H1 (cell line): Measurements from ENCODE around the gene PTPRCAP. TPM values are rescaled to one million over a fixed set of nuclear protein-coding genes. Genes with fewer than 3 reads are reported as not detected.
"Not testable (repeated sequence)": the region's sequence is repeated elsewhere in the genome, so short reads cannot be mapped to it uniquely, and the experiment has no call there.

Experiments used
- CTCF ChIA-PET: fragments of 300-600 bp; sonication (Branson Sonifier 250); formaldehyde crosslinking; loops from one replicate; lab custom pipeline; 2021; ENCODE audit not compliant: partially characterized antibody; lab: Charles Lee
- POLR2A ChIA-PET: fragments of 300-600 bp; sonication (Branson Sonifier 250); formaldehyde crosslinking; loops from one replicate; lab custom pipeline; 2021; ENCODE audit warnings: inconsistent platforms; ENCODE audit not compliant: partially characterized antibody; lab: Charles Lee
- DNase-seq, 2 experiments: peaks; one replicate each; pipeline versions ENCODE4 v3.0.0 to v3.0.0-alpha.2; 2010 to 2022; ENCODE audit warnings: low spot score in 2 of 2, low read depth in 1 of 2, mixed read lengths in 1 of 2
- FAIRE-seq: peaks from 2 replicates; lab custom pipeline; 2011; peaks lifted over from hg19 to GRCh38; lab: Jason Lieb, UNC
- H2AFZ ChIP-seq: 2 replicates; pipeline ENCODE4 v1.8.1; 2012; ENCODE audit warnings: low read length, inconsistent platforms
- H2AK5ac ChIP-seq: 2 replicates; pipeline ENCODE4 v1.6.1; 2013; ENCODE audit warnings: low read depth, low read length
- H2BK120ac ChIP-seq: replicated peaks from 2 replicates; pipeline ENCODE3; 2013; ENCODE audit warnings: low read depth, low read length, inconsistent platforms
- H2BK12ac ChIP-seq: 2 replicates; pipeline ENCODE4 v1.6.1; 2013; ENCODE audit warnings: low read depth, low read length
- H2BK15ac ChIP-seq: 2 replicates; pipeline ENCODE4 v1.6.1; 2013; ENCODE audit warnings: low read length
- H2BK20ac ChIP-seq: 2 replicates; pipeline ENCODE4 v1.6.1; 2013; ENCODE audit warnings: low read length
- H2BK5ac ChIP-seq: 2 replicates; pipeline ENCODE4 v1.6.1; 2013; ENCODE audit warnings: low read depth, low read length
- H3K14ac ChIP-seq: 2 replicates; pipeline ENCODE4 v1.6.1; 2013; ENCODE audit warnings: inconsistent platforms; ENCODE audit not compliant: insufficient read length
- H3K18ac ChIP-seq: 2 replicates; pipeline ENCODE4 v1.6.1; 2013; ENCODE audit warnings: low read length; ENCODE audit errors: extremely low read depth
- H3K23ac ChIP-seq: 2 replicates; pipeline ENCODE4 v1.6.1; 2013; ENCODE audit warnings: inconsistent platforms; ENCODE audit not compliant: insufficient read length
- H3K23me2 ChIP-seq: 2 replicates; pipeline ENCODE4 v1.6.1; 2013; ENCODE audit warnings: low read depth, low read length
- H3K27ac ChIP-seq: 2 replicates; pipeline ENCODE4 v1.6.1; 2011; ENCODE audit warnings: low read depth, low read length, inconsistent platforms
- H3K27me3 ChIP-seq, 4 experiments: replicated peaks in 1 of 4; 1 replicate in 1 of 4; 2 replicates in 3 of 4; pipeline versions ENCODE4 v1.6.1 to v1.8.1; 2011 to 2013; ENCODE audit warnings: low read length in 3 of 4, mild to moderate bottlenecking in 3 of 4, inconsistent platforms in 2 of 4, mixed read lengths in 2 of 4, moderate library complexity in 1 of 4; ENCODE audit not compliant: control insufficient read depth in 3 of 4, insufficient read depth in 3 of 4; ENCODE audit errors: extremely low read depth in 1 of 4
- H3K36me3 ChIP-seq, 4 experiments: 2 replicates each; pipeline versions ENCODE4 v1.6.1 to v1.8.1; 2011 to 2013; ENCODE audit warnings: mild to moderate bottlenecking in 4 of 4, low read length in 3 of 4, moderate library complexity in 2 of 4, control low read depth in 1 of 4, inconsistent platforms in 1 of 4; ENCODE audit not compliant: insufficient read depth in 4 of 4, control insufficient read depth in 2 of 4
- H3K4ac ChIP-seq: replicated peaks from 2 replicates; pipeline ENCODE3; 2013; ENCODE audit warnings: low read length, low read depth, mixed read lengths, inconsistent platforms; ENCODE audit not compliant: insufficient read length
- H3K4me1 ChIP-seq, 4 experiments: replicated peaks in 1 of 4; 1 replicate in 1 of 4; 2 replicates in 3 of 4; pipeline versions ENCODE4 v1.6.1 to v1.8.1; 2011 to 2013; ENCODE audit warnings: low read length in 3 of 4, inconsistent platforms in 2 of 4, mixed read lengths in 1 of 4; ENCODE audit not compliant: insufficient read depth in 4 of 4, control insufficient read depth in 3 of 4
- H3K4me2 ChIP-seq, 2 experiments: 2 replicates each; pipeline versions ENCODE4 v1.6.1 to v1.8.1; 2011 to 2013; ENCODE audit warnings: low read depth in 2 of 2, low read length in 2 of 2, control low read depth in 1 of 2, inconsistent platforms in 1 of 2, mild to moderate bottlenecking in 1 of 2; ENCODE audit not compliant: insufficient read depth in 1 of 2
- H3K4me3 ChIP-seq, 4 experiments: fragments of 200-600, 300-600 bp in 1 of 4; sonication (generic), shearing (Covaris generic), sonication (Bioruptor Twin) in 1 of 4; 2 replicates each; pipeline versions ENCODE4 v1.5.1 to v1.8.1; 2011 to 2016; ENCODE audit warnings: low read length in 4 of 4, low read depth in 3 of 4, control low read depth in 2 of 4, inconsistent platforms in 2 of 4, mild to moderate bottlenecking in 2 of 4, mixed read lengths in 1 of 4, moderate library complexity in 1 of 4; ENCODE audit not compliant: insufficient read depth in 2 of 4; ENCODE audit errors: extremely low read depth in 1 of 4
- H3K56ac ChIP-seq: replicated peaks from 2 replicates; pipeline ENCODE3; 2013; ENCODE audit warnings: low read depth, mild to moderate bottlenecking, mixed read lengths, low read length, inconsistent platforms; ENCODE audit not compliant: insufficient read length
- H3K79me1 ChIP-seq: 2 replicates; pipeline ENCODE4 v1.6.1; 2013; ENCODE audit warnings: low read depth, low read length, control low read depth
- H3K79me2 ChIP-seq, 2 experiments: 2 replicates each; pipeline versions ENCODE4 v1.6.1 to v1.8.1; 2012 to 2013; ENCODE audit warnings: low read length in 2 of 2, mild to moderate bottlenecking in 2 of 2, inconsistent platforms in 1 of 2; ENCODE audit not compliant: insufficient read depth in 2 of 2, control insufficient read depth in 1 of 2
- H3K9ac ChIP-seq, 4 experiments: replicated peaks in 1 of 4; 1 replicate in 1 of 4; 2 replicates in 3 of 4; pipeline versions ENCODE4 v1.6.1 to v1.8.1; 2011 to 2013; ENCODE audit warnings: low read depth in 3 of 4, low read length in 3 of 4, control low read depth in 2 of 4, mild to moderate bottlenecking in 2 of 4, moderate library complexity in 2 of 4, inconsistent platforms in 1 of 4; ENCODE audit errors: extremely low read depth in 1 of 4
- H3K9me3 ChIP-seq, 2 experiments: 2 replicates each; pipeline versions ENCODE4 v1.6.1 to v1.8.1; 2012 to 2013; ENCODE audit warnings: mild to moderate bottlenecking in 2 of 2, moderate library complexity in 2 of 2, control low read depth in 1 of 2, inconsistent platforms in 1 of 2, low read depth in 1 of 2, low read length in 1 of 2, mixed read lengths in 1 of 2; ENCODE audit not compliant: insufficient read depth in 2 of 2
- H4K20me1 ChIP-seq, 2 experiments: replicated peaks in 1 of 2; 2 replicates each; pipeline versions ENCODE3 to v1.8.1; 2011 to 2013; ENCODE audit warnings: inconsistent platforms in 2 of 2, low read length in 2 of 2, mild to moderate bottlenecking in 1 of 2; ENCODE audit not compliant: insufficient read depth in 2 of 2, control insufficient read depth in 1 of 2
- H4K5ac ChIP-seq: 2 replicates; pipeline ENCODE4 v1.6.1; 2013; ENCODE audit warnings: low read length, low read depth, mixed read lengths, inconsistent platforms; ENCODE audit not compliant: insufficient read length
- H4K8ac ChIP-seq: 2 replicates; pipeline ENCODE4 v1.8.0; 2013; ENCODE audit warnings: mild to moderate bottlenecking, moderate library complexity, low read length, inconsistent platforms; ENCODE audit not compliant: insufficient read depth; ENCODE audit errors: extremely low read depth
- H4K91ac ChIP-seq: replicated peaks from 2 replicates; pipeline ENCODE3; 2013; ENCODE audit warnings: low read length, mixed read lengths, inconsistent platforms; ENCODE audit not compliant: insufficient read length
- WGBS, 2 experiments: shearing (Covaris generic) in 1 of 2; methylation state at CpG; one replicate each; pipeline versions ENCODE4 v1.1.6 to v1.1.7; 2013 to 2015; ENCODE audit warnings: low lambda C conversion rate in 2 of 2, mixed read lengths in 2 of 2, inconsistent platforms in 1 of 2, low coverage in 1 of 2, missing lambda C conversion rate in 1 of 2; ENCODE audit not compliant: insufficient replicate concordance in 2 of 2, insufficient coverage in 1 of 2, insufficient read length in 1 of 2; ENCODE audit errors: extremely low coverage in 1 of 2, missing lambda C conversion rate in 1 of 2; 5-methylcytosine and 5-hydroxymethylcytosine counted together
- polyA plus RNA-seq, 7 experiments: library from polyadenylated mRNA; depleted of rRNA in 3 of 7; stranded (reverse) in 5 of 7; unstranded in 2 of 7; fragments of >200 nt in 5 of 7; fragments of 200-250 nt in 2 of 7; gene quantifications; 1 replicate in 5 of 7; 2 replicates in 1 of 7; 4 replicates in 1 of 7; pipeline versions ENCODE4 v1.2.1 to v1.2.3, GENCODE V29; 2011 to 2013; ENCODE audit warnings: missing spikeins in 2 of 7, mixed read lengths in 2 of 7
- total RNA-seq: library from RNA; stranded (reverse); fragmentation: NEBNext Ultra II Directional; extraction: Animal tissue kit (Norgen Biotek cat#: 25700); gene quantifications from 2 replicates; pipeline ENCODE4 v1.2.1, GENCODE V29; 2021

Gene PTPRCAP
- total and polyA plus RNA-seq, 2 of the 8 experiments (the other 6 are each of a cell fraction or from before 2014, with no cell fraction given): 0.78 to 6.7 TPM

- not testable (repeated sequence) for H3K23ac ChIP-seq, H2BK5ac ChIP-seq, H4K5ac ChIP-seq, H4K8ac ChIP-seq, H3K4me3 ChIP-seq, H3K9me3 ChIP-seq, H3K14ac ChIP-seq, H3K27ac ChIP-seq, H3K23me2 ChIP-seq, H3K4me2 ChIP-seq, H3K18ac ChIP-seq, H3K79me2 ChIP-seq, H2AK5ac ChIP-seq, H2BK20ac ChIP-seq, H3K9ac ChIP-seq, FAIRE-seq, H4K91ac ChIP-seq, H2BK12ac ChIP-seq, H4K20me1 ChIP-seq, H3K56ac ChIP-seq, H3K4ac ChIP-seq, H3K4me1 ChIP-seq, H3K79me1 ChIP-seq, H2BK15ac ChIP-seq, H2AFZ ChIP-seq, DNase-seq, H3K27me3 ChIP-seq, H2BK120ac ChIP-seq, H3K36me3 ChIP-seq
- POLR2A ChIA-PET: interaction anchor here (1.0 to 1.2 kb wide), 4 partner anchors 16 to 22 kb away, joined by 3 to 4 read pairs (median 3); partner anchors contain the start of gene CDK2AP2
- CTCF ChIA-PET: interaction anchor here (1.2 to 1.4 kb wide), 2 partner anchors 8 to 106 kb away, joined by 3 read pairs; no protein-coding TSS in a partner anchor
- 75% methylated on average over 4 of the region's 7 CpGs; no CpG with 5 or more reads in 1 of the 2 experiments for WGBS, 2 experiments
Observed at GRCh38 chr11:67485873-67486361, 48.4 kb upstream of the PTPRCAP start.
